OCI-LY3 (cell line): ENCODE results near the gene ZFP62.

Source experiments
- CTCF ChIP-seq: fragments of 200-600, 300-600 bp; sonication (generic); IDR thresholded peaks from 2 replicates; pipeline ENCODE4 v1.5.1; 2014; ENCODE audit warnings: antibody characterized with exemption, low read length, low read depth
- EZH2phosphoT487 ChIP-seq: fragments of 200-600 bp; shearing (Covaris generic); IDR thresholded peaks from 2 replicates; pipeline ENCODE4 v1.6.1; 2018; ENCODE audit warnings: antibody characterized with exemption, mixed run types, low read depth

- TF ChIP-seq CTCF = no peak
- TF ChIP-seq EZH2phosphoT487 = no peak
These were observed 5.9 kb upstream of the ZFP62 start for GRCh38 chr5:180866985-180867384.
